WERI-Rb-1 (cell line): ENCODE results near the gene SH3PXD2A.

Experiments used
- DNase-seq: peaks from one replicate; pipeline ENCODE4 v3.0.0-alpha.2; 2020
- H3K27ac ChIP-seq: fragments of 250-450 bp; sonication (Bioruptor Pico); 2 replicates; pipeline ENCODE4 v1.5.1; 2020; ENCODE audit warnings: mild to moderate bottlenecking, moderate library complexity
- H3K27me3 ChIP-seq: fragments of 250-450 bp; sonication (Bioruptor Pico); 2 replicates; pipeline ENCODE4 v1.5.1; 2021; ENCODE audit warnings: mild to moderate bottlenecking, low read depth, moderate library complexity; ENCODE audit not compliant: insufficient read depth, severe bottlenecking
- H3K36me3 ChIP-seq: fragments of 250-450 bp; sonication (Bioruptor Pico); 2 replicates; pipeline ENCODE4 v1.5.1; 2020; ENCODE audit warnings: mild to moderate bottlenecking, moderate library complexity
- H3K4me3 ChIP-seq: 2 replicates; pipeline ENCODE4 v1.5.1; 2011; ENCODE audit warnings: low read depth, mild to moderate bottlenecking, control low read depth, low read length
- H3K9me3 ChIP-seq: fragments of 250-450 bp; sonication (Bioruptor Pico); 2 replicates; pipeline ENCODE4 v1.5.1; 2021; ENCODE audit warnings: mild to moderate bottlenecking, moderate library complexity; ENCODE audit not compliant: severe bottlenecking
- CTCF ChIP-seq: IDR thresholded peaks from 2 replicates; pipeline ENCODE4 v1.5.1; 2011; ENCODE audit warnings: low read depth, mild to moderate bottlenecking, control low read depth, inconsistent platforms, low read length

The SH3PXD2A gene

GRCh38 chr10:103718247-103718620 lies 137.1 kb downstream of the SH3PXD2A start:
- Histone ChIP-seq H3K27me3 (no peaks in the 10 kb centered on the region), H3K4me3 (no peak overlapping the region), H3K36me3 (peaks cover 1% of the 10 kb centered on the region), H3K9me3 (no peaks in the 10 kb centered on the region), H3K27ac (peak overlapping the region; percentile 56)
- TF ChIP-seq CTCF = no peak
- no peak for DNase-seq

GRCh38 chr10:103717341-103718246 lies 137.8 kb downstream of the SH3PXD2A start:
- peak; percentile 61 for DNase-seq
- H3K4me3 ChIP-seq = no peak overlapping the region
- no peaks in the 10 kb centered on the region; the same call in 1 of the 2 replicates for H3K36me3 ChIP-seq
- H3K27ac ChIP-seq = peak overlapping the region; percentile 56
- no peaks in the 10 kb centered on the region for H3K27me3 ChIP-seq
- H3K9me3 ChIP-seq = no peaks in the 10 kb centered on the region
- no peak for TF ChIP-seq CTCF

GRCh38 chr10:103716206-103717160 lies 138.9 kb downstream of the SH3PXD2A start:
- Histone ChIP-seq H3K4me3 (no peak overlapping the region), H3K36me3 (no peaks in the 10 kb centered on the region; the same call in 1 of the 2 replicates), H3K9me3 (no peaks in the 10 kb centered on the region), H3K27ac (no peak overlapping the region), H3K27me3 (no peaks in the 10 kb centered on the region)
- no peak for DNase-seq
- TF ChIP-seq CTCF = no peak

GRCh38 chr10:103715430-103715829 lies 139.9 kb downstream of the SH3PXD2A start:
- H3K27me3 ChIP-seq = no peaks in the 10 kb centered on the region
- TF ChIP-seq CTCF = no peak
- H3K36me3 ChIP-seq = no peaks in the 10 kb centered on the region; the same call in 1 of the 2 replicates
- DNase-seq = no peak
- no peak overlapping the region for H3K4me3 ChIP-seq
- H3K27ac ChIP-seq = no peak overlapping the region
- H3K9me3 ChIP-seq = no peaks in the 10 kb centered on the region

GRCh38 chr10:103714232-103714891 lies 141.0 kb downstream of the SH3PXD2A start:
- TF ChIP-seq CTCF = no peak
- Histone ChIP-seq H3K27me3 (no peaks in the 10 kb centered on the region), H3K27ac (no peak overlapping the region), H3K4me3 (no peak overlapping the region), H3K9me3 (no peaks in the 10 kb centered on the region), H3K36me3 (no peaks in the 10 kb centered on the region; the same call in 1 of the 2 replicates)
- DNase-seq = no peak
